H9 (cell line): Measurements from ENCODE around the gene AMDHD2. TPM values are rescaled to one million over a fixed set of nuclear protein-coding genes. Genes with fewer than 3 reads are reported as not detected.

ENCODE experiments used
- DNase-seq: peaks from one replicate; pipeline ENCODE4 v3.0.0-alpha.2; 2017
- H2AFZ ChIP-seq: one replicate; pipeline ENCODE4 v1.6.1; 2013; ENCODE audit warnings: mild to moderate bottlenecking, low read length, control low read depth, moderate library complexity
- H2AK5ac ChIP-seq: 2 replicates; pipeline ENCODE4 v1.6.1; 2013; ENCODE audit warnings: low read length, control low read depth, mixed read lengths; ENCODE audit not compliant: insufficient read length
- H2BK120ac ChIP-seq: one replicate; pipeline ENCODE4 v1.6.1; 2013; ENCODE audit warnings: low read depth, mild to moderate bottlenecking, low read length, control low read depth, inconsistent platforms; ENCODE audit not compliant: poor library complexity, severe bottlenecking
- H2BK12ac ChIP-seq: 2 replicates; pipeline ENCODE4 v1.6.1; 2013; ENCODE audit warnings: low read length, control low read depth, mixed read lengths, low read depth; ENCODE audit not compliant: insufficient read length
- H2BK15ac ChIP-seq: 2 replicates; pipeline ENCODE4 v1.6.1; 2013; ENCODE audit warnings: low read depth, low read length, control low read depth
- H2BK20ac ChIP-seq: one replicate; pipeline ENCODE4 v1.6.1; 2013; ENCODE audit warnings: low read depth, mild to moderate bottlenecking, low read length, control low read depth, inconsistent platforms; ENCODE audit not compliant: poor library complexity, severe bottlenecking
- H2BK5ac ChIP-seq: 2 replicates; pipeline ENCODE4 v1.6.1; 2013; ENCODE audit warnings: low read length, control low read depth, mixed read lengths; ENCODE audit not compliant: insufficient read length
- H3K14ac ChIP-seq: 2 replicates; pipeline ENCODE4 v1.6.1; 2013; ENCODE audit warnings: low read length, control low read depth; ENCODE audit not compliant: insufficient read depth
- H3K18ac ChIP-seq: 2 replicates; pipeline ENCODE4 v1.6.1; 2013; ENCODE audit warnings: low read depth, mild to moderate bottlenecking, mixed read lengths, low read length, control low read depth; ENCODE audit not compliant: insufficient read length
- H3K23ac ChIP-seq: 2 replicates; pipeline ENCODE4 v1.6.1; 2013; ENCODE audit warnings: low read length, control low read depth, mixed read lengths, low read depth; ENCODE audit not compliant: insufficient read length
- H3K23me2 ChIP-seq: 2 replicates; pipeline ENCODE4 v1.6.1; 2013; ENCODE audit warnings: low read depth, mild to moderate bottlenecking, mixed read lengths, low read length, control low read depth; ENCODE audit not compliant: insufficient read length, poor library complexity, severe bottlenecking
- H3K27ac ChIP-seq: 2 replicates; pipeline ENCODE4 v1.5.1; 2013; ENCODE audit warnings: low read length, control low read depth, mixed read lengths, low read depth; ENCODE audit not compliant: insufficient read length
- H3K27me3 ChIP-seq: 2 replicates; pipeline ENCODE4 v1.6.1; 2013; ENCODE audit warnings: low read length, control low read depth, inconsistent platforms; ENCODE audit not compliant: insufficient read depth
- H3K4ac ChIP-seq: 2 replicates; pipeline ENCODE4 v1.6.1; 2013; ENCODE audit warnings: low read depth, mild to moderate bottlenecking, control low read depth, inconsistent platforms, low read length, moderate library complexity
- H3K4me1 ChIP-seq: 2 replicates; pipeline ENCODE4 v1.6.1; 2013; ENCODE audit warnings: low read length, control low read depth, inconsistent platforms; ENCODE audit not compliant: insufficient read depth
- H3K4me2 ChIP-seq: 2 replicates; pipeline ENCODE4 v1.6.1; 2013; ENCODE audit warnings: low read length, control low read depth, mixed read lengths; ENCODE audit not compliant: insufficient read length, insufficient read depth
- H3K56ac ChIP-seq: 2 replicates; pipeline ENCODE4 v1.6.1; 2013; ENCODE audit warnings: low read depth, mild to moderate bottlenecking, mixed read lengths, low read length, control low read depth; ENCODE audit not compliant: insufficient read length
- H3K79me1 ChIP-seq: 2 replicates; pipeline ENCODE4 v1.6.1; 2013; ENCODE audit warnings: low read depth, mild to moderate bottlenecking, moderate library complexity, low read length, control low read depth, inconsistent platforms; ENCODE audit not compliant: insufficient read depth, poor library complexity, severe bottlenecking
- H3K79me2 ChIP-seq: 2 replicates; pipeline ENCODE4 v1.6.1; 2013; ENCODE audit warnings: low read length, control low read depth, inconsistent platforms; ENCODE audit not compliant: insufficient read depth
- H3K9ac ChIP-seq: 2 replicates; pipeline ENCODE4 v1.6.1; 2013; ENCODE audit warnings: low read length, control low read depth, mixed read lengths; ENCODE audit not compliant: insufficient read length; ENCODE audit errors: extremely low read depth
- H3K9me3 ChIP-seq: one replicate; pipeline ENCODE4 v1.6.1; 2013; ENCODE audit warnings: low read depth, low read length, inconsistent platforms; ENCODE audit not compliant: control insufficient read depth
- H3T11ph ChIP-seq: one replicate; pipeline ENCODE4 v1.6.1; 2013; ENCODE audit warnings: mild to moderate bottlenecking, low read length, control low read depth, inconsistent platforms
- H4K20me1 ChIP-seq: one replicate; pipeline ENCODE4 v1.6.1; 2013; ENCODE audit not compliant: control insufficient read depth, insufficient read length, insufficient read depth
- H4K5ac ChIP-seq: 2 replicates; pipeline ENCODE4 v1.6.1; 2013; ENCODE audit warnings: low read depth, mild to moderate bottlenecking, mixed read lengths, low read length, control low read depth; ENCODE audit not compliant: insufficient read length
- H4K8ac ChIP-seq: replicated peaks from 2 replicates; pipeline ENCODE4 v1.6.1; 2013; ENCODE audit warnings: low read length, control low read depth, mixed read lengths, low read depth; ENCODE audit not compliant: insufficient read length
- H4K91ac ChIP-seq: 2 replicates; pipeline ENCODE4 v1.6.1; 2013; ENCODE audit warnings: low read depth, mild to moderate bottlenecking, moderate library complexity, mixed read lengths, low read length, control low read depth; ENCODE audit not compliant: insufficient read length
- H3K27ac Mint-ChIP-seq, 3 experiments: 2 replicates in 2 of 3; 3 replicates in 1 of 3; pipeline ENCODE4 v1.8.0; 2020 to 2021; ENCODE audit warnings: mixed read lengths in 3 of 3, mild to moderate bottlenecking in 1 of 3, moderate library complexity in 1 of 3
- H3K27me3 Mint-ChIP-seq: 2 replicates; pipeline ENCODE4 v1.8.0; 2021; ENCODE audit warnings: low read depth, mild to moderate bottlenecking, moderate library complexity, mixed read lengths
- H3K36me3 Mint-ChIP-seq, 3 experiments: 2 replicates in 2 of 3; 3 replicates in 1 of 3; pipeline ENCODE4 v1.8.0; 2020 to 2021; ENCODE audit warnings: low read depth in 3 of 3, mixed read lengths in 3 of 3; ENCODE audit not compliant: insufficient read depth in 1 of 3
- H3K4me1 Mint-ChIP-seq, 2 experiments: 2 replicates each; pipeline ENCODE4 v1.8.0; 2020; ENCODE audit warnings: mixed read lengths in 2 of 2
- H3K4me3 Mint-ChIP-seq, 2 experiments: 2 replicates in 1 of 2; 3 replicates in 1 of 2; pipeline ENCODE4 v1.8.0; 2020 to 2021; ENCODE audit warnings: mild to moderate bottlenecking in 2 of 2, mixed read lengths in 2 of 2, moderate library complexity in 1 of 2
- H3K9me3 Mint-ChIP-seq, 2 experiments: 2 replicates in 1 of 2; 3 replicates in 1 of 2; pipeline ENCODE4 v1.8.0; 2020; ENCODE audit warnings: mild to moderate bottlenecking in 2 of 2, mixed read lengths in 2 of 2, moderate library complexity in 1 of 2
- WGBS: extraction: QIAGEN DNeasy Blood & Tissue Kit; methylation state at CpG from one replicate; pipeline ENCODE4 v1.1.7; 2013; ENCODE audit warnings: missing lambda C conversion rate, low lambda C conversion rate, mixed read lengths; ENCODE audit not compliant: insufficient read length; ENCODE audit errors: extremely low coverage; 5-methylcytosine and 5-hydroxymethylcytosine counted together
- long read RNA-seq: library from polyadenylated mRNA; unstranded; transcript quantifications from one replicate; pipeline ENCODE4 v2.0.0, GENCODE V29; 2020
- total RNA-seq: library from RNA; stranded (reverse); gene quantifications from 2 replicates; pipeline ENCODE4 v1.2.1, GENCODE V29; 2021
- TF ChIP-seq, protein P1 (sequence below): fragments of 200-600 bp; sonication (generic); conservative IDR thresholded peaks from 3 replicates; pipeline ENCODE4 v1.8.0; 2021; ENCODE audit warnings: antibody characterized with exemption, mild to moderate bottlenecking

Gene AMDHD2, protein sequence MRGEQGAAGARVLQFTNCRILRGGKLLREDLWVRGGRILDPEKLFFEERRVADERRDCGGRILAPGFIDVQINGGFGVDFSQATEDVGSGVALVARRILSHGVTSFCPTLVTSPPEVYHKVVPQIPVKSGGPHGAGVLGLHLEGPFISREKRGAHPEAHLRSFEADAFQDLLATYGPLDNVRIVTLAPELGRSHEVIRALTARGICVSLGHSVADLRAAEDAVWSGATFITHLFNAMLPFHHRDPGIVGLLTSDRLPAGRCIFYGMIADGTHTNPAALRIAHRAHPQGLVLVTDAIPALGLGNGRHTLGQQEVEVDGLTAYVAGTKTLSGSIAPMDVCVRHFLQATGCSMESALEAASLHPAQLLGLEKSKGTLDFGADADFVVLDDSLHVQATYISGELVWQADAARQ
- 56.4 and 61.5 TPM in 2 replicates for total RNA-seq
- long read RNA-seq, transcript AMDHD2-202 (10 exons, 3,273 nt), result minor isoform, 30 of 293 reads
- long read RNA-seq, transcript AMDHD2-219 (10 exons, 2,890 nt), result minor isoform, 16 of 293 reads
- long read RNA-seq, transcript AMDHD2-201 (11 exons, 1,459 nt), result major isoform, 124 of 293 reads
- long read RNA-seq, partial matches to known transcripts, result 34 of 293 reads
- long read RNA-seq, other reads (novel, unspliced or antisense), result 88 of 293 reads

DNA sequence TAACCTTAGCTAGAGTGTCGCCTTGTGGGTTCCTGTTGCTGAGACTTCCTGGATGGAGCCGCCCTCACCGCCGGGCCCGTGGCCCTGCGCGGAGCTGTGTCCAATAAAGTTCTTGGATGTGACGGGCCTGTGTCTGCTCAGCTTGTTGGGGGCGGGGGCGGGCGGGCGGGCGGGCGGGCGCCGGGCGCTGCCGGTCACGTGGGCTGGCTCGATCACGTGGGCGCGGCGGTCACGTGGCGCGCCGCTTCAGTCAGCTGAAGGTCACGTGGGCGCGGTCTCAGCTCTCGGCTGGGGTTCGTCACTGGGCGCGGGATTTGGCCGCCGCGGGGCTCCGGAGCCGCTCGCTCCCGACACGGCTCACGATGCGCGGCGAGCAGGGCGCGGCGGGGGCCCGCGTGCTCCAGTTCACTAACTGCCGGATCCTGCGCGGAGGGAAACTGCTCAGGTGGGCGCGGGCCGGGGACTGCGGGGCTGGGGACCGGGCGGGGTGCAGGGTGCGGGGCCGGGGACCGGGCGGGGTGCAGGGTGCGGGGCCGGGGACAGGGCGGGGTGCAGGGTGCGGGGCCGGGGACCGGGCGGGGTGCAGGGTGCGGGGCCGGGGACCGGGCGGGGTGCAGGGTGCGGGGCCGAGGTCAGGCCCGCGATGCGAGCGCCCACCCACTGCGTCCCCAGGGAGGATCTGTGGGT, at the start of gene AMDHD2:
TSS of gene AMDHD2 (plus strand) at position 275 of the 687 bp plus-strand sequence. CDS start at position 363, 88 bp downstream.
- DNase-seq, result peak; percentile 89
- H3K4me3 Mint-ChIP-seq, result peak within 1 kb of the TSS; percentile 79 to 88
- H2BK5ac ChIP-seq, result no peak within 1 kb of the TSS
- H3K4ac ChIP-seq, result no peak within 1 kb of the TSS; the same call in 1 of the 2 replicates
- no peak within 1 kb of the TSS for H3T11ph ChIP-seq
- TF ChIP-seq, protein P1, sequence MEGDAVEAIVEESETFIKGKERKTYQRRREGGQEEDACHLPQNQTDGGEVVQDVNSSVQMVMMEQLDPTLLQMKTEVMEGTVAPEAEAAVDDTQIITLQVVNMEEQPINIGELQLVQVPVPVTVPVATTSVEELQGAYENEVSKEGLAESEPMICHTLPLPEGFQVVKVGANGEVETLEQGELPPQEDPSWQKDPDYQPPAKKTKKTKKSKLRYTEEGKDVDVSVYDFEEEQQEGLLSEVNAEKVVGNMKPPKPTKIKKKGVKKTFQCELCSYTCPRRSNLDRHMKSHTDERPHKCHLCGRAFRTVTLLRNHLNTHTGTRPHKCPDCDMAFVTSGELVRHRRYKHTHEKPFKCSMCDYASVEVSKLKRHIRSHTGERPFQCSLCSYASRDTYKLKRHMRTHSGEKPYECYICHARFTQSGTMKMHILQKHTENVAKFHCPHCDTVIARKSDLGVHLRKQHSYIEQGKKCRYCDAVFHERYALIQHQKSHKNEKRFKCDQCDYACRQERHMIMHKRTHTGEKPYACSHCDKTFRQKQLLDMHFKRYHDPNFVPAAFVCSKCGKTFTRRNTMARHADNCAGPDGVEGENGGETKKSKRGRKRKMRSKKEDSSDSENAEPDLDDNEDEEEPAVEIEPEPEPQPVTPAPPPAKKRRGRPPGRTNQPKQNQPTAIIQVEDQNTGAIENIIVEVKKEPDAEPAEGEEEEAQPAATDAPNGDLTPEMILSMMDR, result no peak
- no peaks in the 10 kb centered on the region for H3K9me3 Mint-ChIP-seq
- H3K79me1 ChIP-seq, result peaks cover 9% of the 10 kb centered on the region
- no peak within 1 kb of the TSS for H2BK12ac ChIP-seq
- peak within 1 kb of the TSS; percentile 73; the same call in 1 of the 2 replicates for H3K14ac ChIP-seq
- H3K23me2 ChIP-seq, result peaks cover 7% of the 10 kb centered on the region
- H2BK120ac ChIP-seq, result no peak within 1 kb of the TSS
- whole genome bisulfite sequencing, result no CpG with 5 or more reads among the region's 83 CpGs
- H3K18ac ChIP-seq, result no peak within 1 kb of the TSS
- no peak within 1 kb of the TSS for H4K5ac ChIP-seq
- no peak within 1 kb of the TSS for H3K23ac ChIP-seq
- no peak within 1 kb of the TSS for H2BK20ac ChIP-seq
- H3K27ac Mint-ChIP-seq, result peak within 1 kb of the TSS; percentile 95 to 97 (median 96)
- H3K36me3 Mint-ChIP-seq, result peaks cover 6 to 43% (median 29%) of the 10 kb centered on the region in 3 experiments; a peak in 6 of 7 replicates
- no peak within 1 kb of the TSS for H2BK15ac ChIP-seq
- no peak within 1 kb of the TSS for H3K27ac ChIP-seq
- H2AFZ ChIP-seq, result no peak within 1 kb of the TSS
- no peaks in the 10 kb centered on the region for H3K4me1 ChIP-seq
- peaks cover 28% of the 10 kb centered on the region; the same call in 1 of the 2 replicates for H3K79me2 ChIP-seq
- H4K8ac ChIP-seq, result no peak within 1 kb of the TSS
- H2AK5ac ChIP-seq, result no peak within 1 kb of the TSS
- H3K4me2 ChIP-seq, result peak within 1 kb of the TSS; percentile 75
- no peaks in the 10 kb centered on the region for H3K27me3 ChIP-seq
- H3K56ac ChIP-seq, result no peak within 1 kb of the TSS
- H4K91ac ChIP-seq, result no peak within 1 kb of the TSS
- H3K9me3 ChIP-seq, result no peaks in the 10 kb centered on the region
- H4K20me1 ChIP-seq, result no peaks in the 10 kb centered on the region
- H3K27me3 Mint-ChIP-seq, result no peaks in the 10 kb centered on the region; the same call in 1 of the 2 replicates
- peaks cover 24 to 33% of the 10 kb centered on the region in 2 experiments for H3K4me1 Mint-ChIP-seq
- peak within 1 kb of the TSS; percentile 63 for H3K9ac ChIP-seq
